GM12891 (cell line): ENCODE data around the gene ACSM4.

Experiments used
- POLR2A ChIP-seq: IDR thresholded peaks from 2 replicates; pipeline ENCODE4 v1.6.1; 2011; ENCODE audit warnings: low read depth, low read length, control low read depth
- TAF1 ChIP-seq: IDR thresholded peaks from 2 replicates; pipeline ENCODE4 v1.6.1; 2011; ENCODE audit warnings: low read depth, low read length, control low read depth

- TF ChIP-seq TAF1 (no peak), POLR2A (no peak)
These were observed 31.9 kb upstream of the ACSM4 start for GRCh38 chr12:7271893-7272514.
